ENCODE data around the gene CACNA1B.

- TF ChIP-seq CTCF (IDR thresholded peaks at IDR 0.05) (no peak), POLR2A (IDR thresholded peaks at IDR 0.05) (no peak)
These were observed 218.4 kb downstream of the CACNA1B start for GRCh38 chr9:138095813-138096518.

Measured in testis (tissue), 2 donors.